GM12872 (cell line): ENCODE data around the gene TOMM34.

Source experiments
- TF ChIP-seq, protein P1 (sequence below): IDR thresholded peaks from 3 replicates; pipeline ENCODE4 v1.5.1; 2011; ENCODE audit warnings: low read depth, mild to moderate bottlenecking, low read length, moderate library complexity; ENCODE audit not compliant: insufficient read depth

TOMM34 gene

GRCh38 chr20:44988631-44989171, 28.5 kb upstream of the TOMM34 start:
- TF ChIP-seq, protein P1, sequence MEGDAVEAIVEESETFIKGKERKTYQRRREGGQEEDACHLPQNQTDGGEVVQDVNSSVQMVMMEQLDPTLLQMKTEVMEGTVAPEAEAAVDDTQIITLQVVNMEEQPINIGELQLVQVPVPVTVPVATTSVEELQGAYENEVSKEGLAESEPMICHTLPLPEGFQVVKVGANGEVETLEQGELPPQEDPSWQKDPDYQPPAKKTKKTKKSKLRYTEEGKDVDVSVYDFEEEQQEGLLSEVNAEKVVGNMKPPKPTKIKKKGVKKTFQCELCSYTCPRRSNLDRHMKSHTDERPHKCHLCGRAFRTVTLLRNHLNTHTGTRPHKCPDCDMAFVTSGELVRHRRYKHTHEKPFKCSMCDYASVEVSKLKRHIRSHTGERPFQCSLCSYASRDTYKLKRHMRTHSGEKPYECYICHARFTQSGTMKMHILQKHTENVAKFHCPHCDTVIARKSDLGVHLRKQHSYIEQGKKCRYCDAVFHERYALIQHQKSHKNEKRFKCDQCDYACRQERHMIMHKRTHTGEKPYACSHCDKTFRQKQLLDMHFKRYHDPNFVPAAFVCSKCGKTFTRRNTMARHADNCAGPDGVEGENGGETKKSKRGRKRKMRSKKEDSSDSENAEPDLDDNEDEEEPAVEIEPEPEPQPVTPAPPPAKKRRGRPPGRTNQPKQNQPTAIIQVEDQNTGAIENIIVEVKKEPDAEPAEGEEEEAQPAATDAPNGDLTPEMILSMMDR = no peak

GRCh38 chr20:44983093-44983674, 23.0 kb upstream of the TOMM34 start:
- TF ChIP-seq, protein P1 = no peak

GRCh38 chr20:44981736-44982406, 21.7 kb upstream of the TOMM34 start:
- TF ChIP-seq, protein P1 = no peak

DNA sequence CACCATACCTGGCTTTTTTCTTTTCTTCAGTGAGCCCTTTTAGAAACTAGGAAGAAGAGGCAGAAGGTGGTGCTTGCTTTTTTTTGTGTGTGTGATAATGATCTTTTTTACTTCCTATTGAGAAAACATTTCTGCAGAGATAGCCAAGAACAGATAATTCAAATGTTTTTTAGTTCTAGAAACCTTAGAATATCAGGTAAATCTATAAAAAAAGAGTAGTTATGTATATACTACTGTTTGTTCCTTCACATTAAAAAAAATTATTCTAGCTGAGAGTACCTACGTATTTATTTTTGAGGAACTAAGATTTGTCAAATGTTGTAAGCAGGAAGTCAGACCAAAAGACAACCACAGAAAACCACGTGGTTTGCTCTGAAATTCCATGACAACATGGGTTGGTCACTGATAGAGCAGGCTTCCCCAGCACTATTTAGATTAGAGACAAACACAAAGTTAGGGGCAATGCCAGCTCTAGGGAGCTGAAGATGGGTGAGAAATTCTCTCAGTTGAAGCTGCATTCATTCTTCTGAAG, 19.0 kb upstream of the TOMM34 start:
- TF ChIP-seq, protein P1 = no peak

- TF ChIP-seq, protein P1 = no peak
These were observed 16.5 kb upstream of the TOMM34 start for GRCh38 chr20:44976698-44977097.

DNA sequence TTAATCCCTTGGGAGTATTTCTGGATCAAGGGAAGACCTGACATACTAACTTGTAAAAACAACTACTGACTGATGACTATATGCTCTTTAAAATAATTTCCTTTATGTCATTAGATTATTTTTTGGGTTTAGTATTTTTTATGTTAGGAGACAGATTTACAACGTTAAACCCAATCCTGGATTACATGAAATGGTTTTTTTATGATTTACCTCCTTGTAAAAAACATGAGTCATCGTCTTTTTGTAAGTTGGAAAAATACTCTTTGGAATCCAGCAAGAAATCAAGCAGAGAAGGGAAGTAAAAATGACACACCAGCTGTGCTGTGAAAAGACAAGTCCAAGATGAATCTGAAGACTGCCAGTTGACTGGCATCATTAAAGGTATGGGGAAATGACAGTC, 12.9 kb upstream of the TOMM34 start:
- TF ChIP-seq, protein P1 = no peak

GRCh38 chr20:44970243-44970757, 10.1 kb upstream of the TOMM34 start:
- TF ChIP-seq, protein P1 = no peak
